HG02588 (cell line): ENCODE measurements around the gene NT5DC3.

Experiments used
- ATAC-seq: cut with Tn5 transposase; IDR thresholded peaks from one replicate; pipeline ENCODE4 v1.9.1; 2021; ENCODE audit warnings: mild to moderate bottlenecking, moderate library complexity; ENCODE audit not compliant: unreplicated experiment

The NT5DC3 gene

DNA sequence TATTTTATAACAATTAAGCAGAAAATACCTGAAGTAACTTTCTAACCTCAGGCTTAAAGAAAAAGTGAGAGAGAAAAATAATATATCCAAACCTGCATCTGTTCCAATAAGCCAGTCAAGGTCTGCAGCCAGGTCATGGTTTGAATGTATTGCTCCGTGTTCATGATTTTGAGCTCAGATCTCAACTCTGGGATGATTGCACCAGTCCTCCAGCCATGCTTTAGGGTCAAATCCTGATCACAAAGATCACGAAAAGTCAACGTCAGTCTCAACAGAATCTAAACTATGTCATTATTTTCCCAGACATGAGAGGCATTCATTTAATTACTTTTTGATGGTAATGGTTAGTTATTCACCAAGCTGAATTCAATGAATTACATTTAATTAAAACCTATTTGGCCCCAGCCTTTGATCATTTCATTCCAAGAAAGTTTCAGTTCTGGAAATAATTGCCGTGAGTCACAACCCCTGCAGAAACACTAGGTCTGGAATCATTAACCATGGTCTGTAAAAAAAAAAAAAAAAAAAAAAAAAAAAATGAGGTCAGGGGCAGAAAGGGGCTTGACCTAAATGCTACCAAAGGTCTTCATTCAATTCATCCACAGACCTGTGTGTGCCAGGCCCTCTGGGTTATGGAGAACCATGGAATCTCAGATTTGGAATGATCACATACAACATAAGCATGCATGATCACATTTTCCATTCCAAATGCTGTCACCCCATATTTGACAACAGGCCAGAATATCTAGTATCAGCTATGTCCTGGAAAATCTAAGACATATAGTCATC, 55.6 kb downstream of the NT5DC3 start:
- no peak for ATAC-seq

- no peak for ATAC-seq
These were observed 57.0 kb downstream of the NT5DC3 start for GRCh38 chr12:103783744-103784664.

- ATAC-seq = no peak
These were observed 58.6 kb downstream of the NT5DC3 start for GRCh38 chr12:103782399-103782798.

DNA sequence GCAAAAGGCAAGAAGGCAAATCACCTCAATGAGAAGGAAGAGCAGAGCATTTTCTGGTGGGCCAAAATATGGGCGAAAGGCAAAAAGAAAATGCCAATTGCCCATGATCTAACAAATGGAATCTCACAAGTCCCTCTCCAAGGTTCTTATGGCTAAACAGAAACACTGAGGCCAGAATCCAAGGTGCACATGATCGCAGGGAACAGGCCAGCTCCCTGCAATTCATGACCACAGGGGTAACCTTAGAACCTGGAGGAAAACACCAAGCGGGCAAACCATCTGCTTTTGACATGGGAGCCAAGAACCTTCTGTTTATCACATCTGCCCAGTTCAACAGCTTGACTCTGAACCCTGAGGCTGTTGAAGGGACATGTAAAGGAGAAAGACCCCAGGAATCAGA, 60.0 kb downstream of the NT5DC3 start:
- no peak for ATAC-seq

DNA sequence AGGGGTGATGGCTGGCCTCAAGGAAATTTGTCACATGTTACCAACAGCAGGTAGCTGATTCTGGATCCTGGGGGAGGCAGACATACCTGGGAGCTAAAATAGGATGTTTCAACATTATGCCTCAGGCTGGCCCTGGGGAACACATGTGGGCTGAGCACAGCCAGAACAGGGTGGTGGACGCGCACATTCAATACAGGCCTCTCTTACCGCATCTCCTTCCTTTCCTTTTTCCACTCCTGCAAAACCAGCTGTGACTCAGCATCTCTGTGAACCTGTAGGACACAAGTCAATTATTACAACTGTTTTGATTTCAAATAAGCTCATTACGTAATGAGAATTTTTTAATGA, 61.0 kb downstream of the NT5DC3 start:
- no peak for ATAC-seq

DNA sequence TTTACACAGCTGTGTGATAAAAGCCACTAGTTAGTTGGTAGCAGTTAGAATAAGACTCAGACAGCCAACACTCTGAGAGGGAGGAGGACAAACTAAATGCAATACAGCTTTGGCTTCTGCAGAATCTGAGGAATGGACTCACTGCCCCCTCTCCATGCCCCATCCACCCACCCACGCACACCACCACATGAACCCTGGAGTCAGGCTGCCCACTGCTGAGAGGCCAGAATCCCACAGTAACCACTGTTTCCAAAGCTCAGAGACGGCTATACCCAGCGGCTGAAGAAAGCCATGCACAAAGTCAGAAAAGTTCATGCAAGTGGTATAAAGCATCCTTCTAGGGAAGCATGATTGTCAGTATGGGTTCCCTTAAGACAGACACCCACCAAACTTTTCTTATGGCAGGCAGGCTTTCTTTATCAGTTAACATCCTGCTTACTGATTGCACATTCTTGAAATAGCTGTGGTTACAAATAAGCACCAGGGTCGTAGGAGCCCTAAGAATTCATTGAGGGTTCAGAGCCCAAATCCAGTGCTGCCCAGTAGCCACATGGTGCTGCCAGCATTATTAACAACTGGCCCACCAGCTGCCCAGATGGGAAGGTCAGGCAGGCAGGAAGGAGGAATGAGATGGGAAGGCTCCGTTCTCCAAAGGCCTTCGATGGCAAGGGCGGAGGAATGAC, 61.5 kb downstream of the NT5DC3 start:
- no peak for ATAC-seq

GRCh38 chr12:103778781-103779180, 62.3 kb downstream of the NT5DC3 start:
- no peak for ATAC-seq

DNA sequence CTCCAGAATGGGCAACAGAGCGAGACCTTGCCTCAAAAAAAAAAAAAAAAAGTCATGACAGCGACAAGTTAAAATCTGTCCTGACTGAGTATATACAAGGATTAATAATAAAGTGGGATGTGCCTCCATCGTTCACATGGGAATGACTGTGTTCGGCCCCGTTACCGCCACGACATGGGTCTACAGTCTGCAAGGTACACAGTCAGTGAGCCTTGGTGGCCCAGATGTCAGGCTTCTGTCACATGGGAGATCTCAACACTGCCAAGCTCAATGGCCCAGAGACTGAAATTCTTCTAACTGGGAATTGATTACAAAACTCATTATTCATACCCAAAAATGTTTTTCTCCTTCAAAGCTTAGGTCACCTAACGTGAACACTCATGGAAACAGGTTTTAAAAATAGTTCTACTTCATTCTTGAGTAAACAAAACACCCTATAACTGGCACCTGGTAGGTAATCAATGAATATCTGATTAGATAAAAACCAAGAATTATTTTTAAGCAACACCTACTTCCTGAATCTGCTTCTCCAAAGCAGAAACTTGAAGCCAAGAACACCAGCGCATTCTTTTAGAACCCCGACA, 66.0 kb downstream of the NT5DC3 start:
- ATAC-seq = no peak

DNA sequence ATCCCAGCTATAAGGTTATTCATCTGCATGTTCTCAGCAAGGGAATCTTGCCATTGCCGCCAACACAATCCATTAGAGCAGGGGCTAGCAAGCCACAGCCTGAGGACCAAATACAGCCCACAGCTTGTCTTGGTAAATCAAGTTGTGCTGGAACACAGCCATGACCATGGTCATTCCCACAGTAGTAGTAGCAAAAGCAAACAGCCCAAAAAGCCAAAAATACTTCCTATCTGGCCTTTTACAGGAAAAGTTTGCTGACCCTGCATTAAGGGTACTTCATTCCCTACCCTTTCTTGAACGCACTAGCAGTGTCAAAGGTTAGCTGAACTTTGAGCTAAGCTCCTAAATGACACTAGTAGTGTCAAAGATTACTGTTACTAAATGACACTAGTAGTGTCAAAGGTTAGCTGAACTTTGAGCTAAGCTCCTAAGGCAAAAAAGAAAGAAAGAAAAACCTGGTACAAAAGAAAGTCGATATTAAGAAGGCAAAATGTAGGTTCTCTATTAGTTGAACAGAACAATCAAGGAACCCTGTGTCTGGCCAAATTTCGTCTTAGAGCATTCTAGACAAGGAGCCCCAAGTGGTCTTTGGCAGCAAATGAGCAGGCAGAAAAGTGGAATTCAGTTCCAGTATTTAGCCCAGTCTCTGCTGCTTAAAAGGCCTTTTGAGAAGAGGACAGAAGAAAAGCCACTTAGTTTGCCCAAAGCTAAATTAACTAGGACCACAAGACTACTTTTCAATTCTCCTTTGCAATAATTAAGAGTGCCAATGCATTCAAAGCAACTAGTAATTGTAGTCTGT, 67.7 kb downstream of the NT5DC3 start:
- no peak for ATAC-seq

DNA sequence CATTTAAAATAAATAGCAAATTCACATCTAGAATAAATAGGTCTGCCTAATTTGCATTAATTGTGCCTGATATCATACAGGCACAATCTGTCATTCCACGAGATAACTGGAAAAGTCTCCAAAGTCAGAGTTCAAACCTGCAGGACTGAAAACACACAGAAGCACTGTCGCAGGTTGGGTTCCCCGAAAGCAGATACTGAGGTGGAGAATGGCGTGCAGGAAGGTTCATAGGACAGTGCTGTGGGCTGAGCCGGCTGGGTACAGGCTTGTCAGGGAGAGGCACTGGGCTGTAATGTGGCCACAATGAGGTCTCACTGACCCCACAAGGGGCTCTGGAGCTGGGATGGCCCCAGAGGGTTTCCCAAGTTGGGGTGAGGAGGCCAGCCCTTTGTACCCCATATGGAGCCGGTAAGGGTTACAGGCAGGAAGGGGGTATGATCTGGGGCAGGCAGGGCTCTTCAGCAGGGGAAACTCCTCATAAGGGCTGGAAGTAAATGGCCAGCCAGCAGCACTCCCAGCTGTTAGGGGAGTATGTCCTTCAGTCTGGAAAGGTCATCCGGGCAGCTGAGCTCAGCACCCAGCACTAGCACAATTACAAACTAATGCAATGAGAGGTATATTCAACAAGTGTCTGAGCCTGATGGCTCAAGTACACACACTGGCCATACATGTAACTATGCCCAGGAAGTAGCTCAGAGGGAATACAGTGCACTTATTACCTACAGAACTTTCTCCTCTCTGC, 68.5 kb downstream of the NT5DC3 start:
- ATAC-seq = no peak

GRCh38 chr12:103771466-103771865, 69.6 kb downstream of the NT5DC3 start:
- no peak for ATAC-seq

- no peak for ATAC-seq
These were observed 71.6 kb downstream of the NT5DC3 start for GRCh38 chr12:103769240-103769945.

DNA sequence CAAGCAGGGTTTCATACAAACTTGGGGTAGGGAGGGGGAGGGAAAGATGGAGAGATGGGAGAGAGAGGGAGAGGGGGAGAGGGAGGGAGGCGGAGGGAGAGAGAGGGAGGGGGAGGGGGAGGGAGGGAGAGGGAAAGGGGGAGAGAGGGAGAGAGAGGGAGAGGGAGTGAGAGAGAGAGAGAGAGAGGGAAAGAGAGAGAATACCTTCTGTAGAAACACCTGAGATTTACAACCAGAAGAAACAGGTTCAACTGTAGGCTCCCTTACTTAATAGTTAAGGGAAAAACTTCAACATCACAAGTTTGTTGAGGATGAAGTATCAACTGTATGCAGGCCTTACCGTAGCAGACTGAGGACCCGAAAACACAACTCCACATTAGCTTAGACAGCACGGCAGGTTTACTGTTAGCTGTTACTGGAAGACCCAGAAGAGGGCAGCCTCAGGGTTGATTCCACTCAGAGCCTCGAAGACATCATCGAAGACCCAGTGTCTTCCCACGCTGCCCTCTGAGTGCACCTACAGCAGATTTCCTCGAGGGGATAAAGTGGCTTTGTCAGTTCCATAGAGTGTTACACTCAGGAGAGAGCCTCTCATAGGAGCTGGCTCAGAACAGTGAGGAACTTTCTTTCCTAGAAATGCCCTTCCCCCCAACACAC, 72.4 kb downstream of the NT5DC3 start:
- no peak for ATAC-seq

DNA sequence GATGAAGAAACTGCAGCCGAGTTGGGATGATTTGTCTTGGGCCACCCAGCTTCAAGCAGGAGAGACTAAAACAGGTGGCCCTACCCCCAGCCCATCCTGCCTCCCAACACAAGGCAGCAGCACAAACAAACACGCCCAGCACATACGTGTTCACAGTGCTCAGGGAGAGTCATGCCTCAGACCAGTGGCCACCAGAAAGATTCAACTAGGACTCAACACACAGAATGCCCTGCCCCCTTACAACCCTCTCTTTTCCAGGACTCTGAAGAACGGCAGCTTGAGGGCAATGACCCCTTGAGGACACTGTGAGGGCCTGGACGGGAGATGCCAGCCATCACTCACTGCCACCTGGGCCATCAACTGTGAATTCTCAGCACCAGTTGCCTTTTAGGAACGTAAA, 75.0 kb downstream of the NT5DC3 start:
- no peak for ATAC-seq

DNA sequence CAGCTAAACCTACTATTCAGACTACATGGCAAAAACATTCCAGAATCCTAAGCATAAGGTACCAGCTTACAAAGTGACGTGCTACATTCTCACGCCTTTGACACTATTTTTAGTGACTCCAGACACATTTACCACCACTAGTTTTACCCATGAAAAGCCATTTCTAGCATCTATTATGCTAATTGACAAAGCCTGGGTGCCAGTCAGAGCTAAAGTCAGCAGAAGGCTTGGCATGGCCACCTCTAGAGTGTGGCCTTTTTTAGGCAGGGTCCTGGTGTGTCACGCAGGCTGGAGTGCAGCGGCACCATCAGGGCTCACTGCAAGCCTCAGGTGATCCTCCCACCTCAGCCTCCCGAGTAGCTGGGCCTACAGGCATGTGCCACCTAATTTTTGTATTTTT, 75.7 kb downstream of the NT5DC3 start:
- ATAC-seq = no peak

- no peak for ATAC-seq
These were observed 78.6 kb downstream of the NT5DC3 start for GRCh38 chr12:103762473-103762872.

DNA sequence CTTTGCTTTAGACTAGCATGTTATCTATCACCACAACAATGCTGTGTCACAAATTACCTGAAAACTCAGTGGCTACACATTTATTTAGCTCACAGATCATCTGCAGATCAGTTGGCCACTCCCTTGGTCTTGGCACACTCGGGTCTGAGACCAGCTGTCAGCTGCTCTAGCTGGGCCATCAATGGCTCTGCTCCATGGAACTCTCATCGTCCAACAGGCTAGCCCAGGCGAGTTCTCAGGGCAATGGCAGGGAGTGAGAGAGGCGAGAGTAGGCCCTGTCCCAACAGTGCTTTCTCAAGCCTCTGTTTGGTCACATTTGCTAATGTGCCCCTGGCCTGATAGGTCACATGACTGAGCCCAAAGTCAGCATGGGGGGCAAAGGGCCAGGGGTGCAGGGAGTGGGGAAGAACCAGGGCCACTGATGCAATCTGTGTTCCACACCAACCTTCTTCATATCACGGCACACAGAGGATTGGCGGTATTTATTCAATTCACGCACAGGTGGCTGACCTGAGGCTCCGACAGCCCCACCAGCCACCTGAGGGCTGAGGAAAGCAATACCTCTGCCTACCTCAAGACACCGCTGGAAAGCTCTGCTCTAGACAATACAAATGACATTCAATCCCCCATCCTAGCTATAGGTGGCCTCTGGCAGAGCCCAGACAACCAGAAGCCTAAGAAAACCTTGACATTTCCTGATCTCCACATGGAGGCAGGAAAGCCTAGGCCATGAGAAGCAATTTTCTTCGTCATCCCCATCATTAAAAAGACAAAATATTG, 82.5 kb downstream of the NT5DC3 start:
- no peak for ATAC-seq

DNA sequence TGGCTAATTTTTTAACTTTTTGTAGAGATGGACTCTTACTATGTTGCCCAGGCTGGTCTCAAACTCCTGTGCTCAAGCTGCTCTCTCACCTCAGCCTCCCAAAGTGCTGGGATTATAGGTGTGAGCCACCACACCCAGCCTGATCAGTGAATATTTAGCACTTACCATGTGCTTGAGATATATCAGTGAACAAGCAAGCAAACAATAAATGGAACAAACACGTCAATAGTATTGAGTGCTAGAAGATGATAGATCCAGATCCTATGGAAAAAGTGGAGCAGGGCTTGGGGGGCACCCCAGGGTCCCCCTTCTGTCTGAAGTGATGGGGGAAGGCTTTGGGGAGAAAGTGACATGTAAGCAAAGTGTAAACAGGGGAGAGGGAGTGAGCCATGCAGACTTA, 83.8 kb downstream of the NT5DC3 start:
- no peak for ATAC-seq
